ENCODE results near the gene CPEB3.

DNA sequence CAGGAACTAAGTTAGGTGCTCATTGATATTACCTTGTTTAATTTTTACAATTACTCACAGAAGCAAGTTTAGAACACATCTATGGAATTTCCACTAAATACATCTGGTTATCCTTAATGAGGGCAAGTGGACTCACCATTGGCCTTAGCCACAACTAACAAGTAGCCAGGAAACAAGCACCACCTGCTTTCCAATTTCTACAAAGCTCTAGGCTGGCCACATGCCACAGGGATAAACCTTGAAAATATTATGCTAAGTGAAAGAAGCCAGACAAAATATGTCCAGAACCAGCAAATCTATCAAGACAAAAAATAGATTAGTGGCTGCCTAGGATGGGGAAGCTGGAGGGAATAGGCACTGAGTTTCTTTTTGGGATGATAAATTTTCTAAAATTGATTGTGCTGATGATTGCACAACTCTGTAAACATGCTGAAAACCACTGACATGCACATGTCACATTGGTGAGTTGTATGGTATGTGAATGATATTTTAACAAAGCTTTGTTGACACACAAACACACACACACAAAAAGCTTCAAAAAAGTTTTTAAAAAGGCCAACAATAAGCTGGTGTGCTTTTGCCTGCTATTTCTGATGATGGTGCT is 179.4 kb downstream of the CPEB3 start:
- TF ChIP-seq CTCF (conservative IDR thresholded peaks at IDR 0.05; ENCODE audit: low read length), result no peak
- no peak for TF ChIP-seq EZH2phosphoT487 (IDR thresholded peaks at IDR 0.05; ENCODE audit: borderline replicate concordance, low read depth, low read length)
